ENCODE data around the gene VAC14.

VAC14 gene

DNA sequence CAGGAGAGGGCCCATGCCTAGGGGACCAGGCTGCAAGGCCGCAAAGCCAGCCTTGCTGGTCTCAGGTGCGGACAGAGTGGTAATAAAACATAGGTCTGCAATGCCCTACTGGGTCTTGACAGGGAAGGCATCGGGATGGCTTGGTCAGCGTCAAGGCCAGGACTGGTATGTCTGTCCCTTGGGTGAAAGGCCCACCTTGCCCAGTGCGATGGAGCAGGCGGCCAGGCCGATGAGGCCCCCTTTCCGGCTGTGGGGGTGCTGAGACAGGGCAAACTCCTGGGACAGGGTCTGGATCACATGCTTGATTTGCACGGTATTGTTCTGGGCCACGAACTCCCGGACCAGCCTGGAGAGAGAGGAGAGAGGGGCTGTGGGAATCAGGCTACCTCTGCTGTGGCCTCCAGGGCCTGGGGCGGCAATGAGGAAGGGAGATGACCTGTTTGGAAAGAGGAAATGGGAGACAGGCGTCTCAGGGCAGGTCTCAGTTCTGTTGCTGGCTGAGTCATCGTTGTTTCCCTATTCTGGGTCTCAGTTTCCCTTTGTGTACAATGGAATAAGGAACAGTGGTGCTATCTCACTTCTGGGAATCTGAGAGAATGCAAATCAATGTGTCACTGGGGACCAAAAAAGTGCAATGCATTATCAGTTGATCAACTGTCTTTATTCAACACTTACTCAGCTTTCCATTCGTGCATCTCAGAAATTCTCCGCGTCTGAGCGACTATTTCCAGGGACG is 14.8 kb downstream of the VAC14 start:
- no peak for DNase-seq (ENCODE audit: low read depth)

DNA sequence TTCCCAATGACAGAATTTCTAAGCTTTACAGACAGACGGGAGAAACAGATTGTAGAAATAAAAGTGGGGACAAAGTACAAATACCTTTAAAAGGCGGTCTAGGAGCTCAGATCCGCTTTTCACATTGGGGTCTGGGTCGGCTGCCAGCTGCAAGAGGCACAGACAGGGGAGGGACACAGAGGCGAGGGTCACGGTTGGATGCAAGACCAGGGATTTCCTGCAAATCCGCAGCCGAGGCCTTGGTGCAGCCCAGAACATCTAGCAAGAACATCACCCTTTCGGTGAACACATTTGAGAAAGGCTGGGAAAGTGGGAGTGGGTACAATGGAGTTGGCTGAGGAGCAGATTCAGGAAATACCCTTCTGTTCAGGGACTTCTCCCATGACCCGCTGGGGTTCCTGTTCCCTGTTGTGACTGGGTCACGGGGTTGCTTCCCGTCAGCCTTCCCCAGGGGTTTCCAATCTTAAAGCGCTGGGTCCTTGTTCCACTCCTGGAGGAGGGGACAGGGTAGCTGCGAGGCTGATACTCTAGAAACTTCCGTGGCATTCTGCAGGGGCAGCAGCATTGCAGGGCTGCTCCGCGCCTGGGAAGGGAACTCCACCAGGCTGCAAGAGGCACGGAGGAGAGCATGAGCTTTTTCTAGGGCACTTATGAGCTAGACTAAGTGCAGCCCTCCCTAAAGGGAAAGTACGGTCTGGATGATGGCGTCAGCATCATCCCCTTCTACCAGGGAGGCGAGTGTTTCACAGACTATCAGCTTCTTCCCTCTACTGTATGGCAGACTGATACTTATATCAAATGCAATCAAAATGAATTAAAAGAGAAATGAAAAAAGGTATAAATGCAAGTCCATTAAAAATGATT is 16.0 kb downstream of the VAC14 start:
- DNase-seq (ENCODE audit: low read depth), result no peak

DNA sequence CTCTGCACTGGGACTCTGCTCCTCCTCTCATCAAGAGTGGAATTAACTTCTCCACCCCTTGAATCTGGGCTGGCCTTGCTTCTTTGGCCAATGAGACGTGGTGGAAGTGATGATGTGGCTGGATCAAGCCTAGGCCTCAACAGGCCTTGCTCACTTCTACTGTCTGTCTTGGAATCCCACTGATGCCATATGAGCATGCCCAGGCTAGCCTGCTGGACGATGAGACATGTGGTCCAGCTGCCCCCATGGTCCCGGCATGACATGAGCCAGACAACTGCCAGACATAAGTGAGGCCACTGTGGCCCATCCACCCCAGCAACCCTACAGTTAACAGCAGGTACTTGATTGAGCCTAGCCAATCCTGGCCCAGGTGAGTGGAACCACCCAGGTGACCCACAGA is 18.7 kb downstream of the VAC14 start:
- no peak for DNase-seq (ENCODE audit: low read depth)

DNA sequence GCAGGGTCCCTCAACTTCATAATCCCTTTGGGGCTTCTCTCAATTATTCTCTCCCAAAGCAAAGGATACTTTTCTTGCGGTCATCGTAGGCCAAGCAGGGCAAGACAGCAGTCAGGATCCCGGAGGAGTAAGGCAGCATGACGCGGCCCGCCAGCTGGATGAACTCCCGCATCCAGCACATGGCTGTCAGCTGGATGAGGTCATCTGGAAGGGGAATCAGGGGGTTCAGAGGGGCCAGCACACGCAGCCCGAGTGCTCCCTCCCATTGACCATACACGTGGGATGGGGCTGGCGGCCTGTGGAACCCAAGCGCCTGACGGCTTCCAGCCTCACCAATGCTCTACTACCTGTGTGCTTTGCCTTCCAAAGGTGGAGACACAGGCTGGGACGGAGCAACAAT is 19.2 kb downstream of the VAC14 start:
- DNase-seq (ENCODE audit: low read depth), result no peak

DNA sequence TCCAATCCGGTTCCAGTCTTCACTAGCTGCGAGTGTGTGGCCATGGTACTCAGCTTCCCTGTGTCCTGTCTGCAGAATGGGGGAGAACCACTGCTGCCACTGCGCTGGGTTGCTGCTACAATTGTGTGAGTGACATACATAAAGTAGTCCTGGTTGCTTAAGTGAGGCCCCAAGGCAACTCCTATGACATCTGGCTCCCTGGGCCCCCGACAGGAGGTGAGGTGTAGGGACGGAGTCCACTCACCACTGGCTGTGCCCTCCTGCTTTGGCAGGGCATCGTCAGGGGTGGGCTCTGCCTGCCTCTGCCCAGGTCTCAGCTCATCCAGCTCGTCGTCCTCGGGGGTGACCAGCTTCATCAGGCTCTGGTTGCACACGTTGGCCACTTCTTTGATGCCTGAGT is 20.4 kb downstream of the VAC14 start:
- no peak for DNase-seq (ENCODE audit: low read depth)

DNA sequence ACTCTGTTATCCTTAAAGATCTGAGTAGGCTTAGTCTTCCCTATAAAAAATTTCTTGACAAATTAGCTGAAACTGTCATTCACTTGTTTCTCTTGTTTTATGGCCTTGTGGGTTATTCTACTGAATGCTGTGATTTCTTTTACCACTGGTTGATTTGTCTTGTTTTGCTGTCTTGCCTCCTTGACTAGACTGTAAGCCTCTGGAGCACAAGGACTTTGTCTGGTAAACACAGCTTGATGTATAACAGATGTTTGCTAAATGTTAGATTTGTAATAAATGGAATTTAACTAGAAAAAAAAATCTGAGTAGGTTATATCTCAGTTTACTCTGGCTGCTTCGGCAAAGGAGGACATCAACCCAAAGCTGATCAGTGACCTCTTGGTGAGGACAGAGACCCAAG is 21.6 kb downstream of the VAC14 start:
- DNase-seq (ENCODE audit: low read depth), result peak; percentile 32

DNA sequence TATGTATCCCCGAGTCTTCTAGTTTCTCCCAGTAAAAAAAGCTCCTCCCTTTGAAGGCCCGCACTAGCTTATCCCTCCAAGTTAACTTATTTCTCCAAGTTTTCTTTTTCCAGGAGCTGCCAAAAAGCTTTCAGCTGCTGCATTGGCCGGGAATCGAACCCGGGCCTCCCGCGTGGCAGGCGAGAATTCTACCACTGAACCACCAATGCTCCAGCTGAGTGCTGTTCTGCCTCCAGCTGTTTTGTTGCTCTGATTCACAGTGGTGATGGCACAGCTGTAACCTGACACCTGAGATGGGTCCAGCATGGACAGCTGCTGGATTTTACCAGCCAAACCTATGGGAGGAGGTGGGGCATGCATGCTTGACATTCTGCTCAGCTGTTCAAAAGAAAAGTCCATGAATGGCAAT is 22.1 kb downstream of the VAC14 start:
- peak; percentile 81 for DNase-seq (ENCODE audit: low read depth)

DNA sequence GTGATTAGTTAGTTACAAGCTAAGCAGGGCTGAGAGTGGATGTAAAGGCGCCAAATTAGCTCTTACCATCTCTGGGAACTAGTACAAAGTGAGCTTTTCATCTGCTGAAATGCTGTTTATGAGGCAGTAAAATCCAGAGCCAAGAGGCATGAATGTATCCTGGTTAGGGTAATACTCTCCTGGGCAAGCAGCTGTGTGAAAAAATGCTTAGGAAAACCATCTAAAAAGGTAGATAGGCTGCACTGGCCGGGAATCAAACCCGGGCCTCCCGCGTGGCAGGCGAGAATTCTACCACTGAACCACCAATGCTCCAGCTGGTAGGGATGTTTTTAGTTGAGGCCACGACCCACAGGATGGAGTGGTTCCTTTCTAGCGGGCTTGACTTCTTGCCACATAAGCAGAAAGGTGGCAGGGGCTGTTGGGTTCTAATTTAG is 23.0 kb downstream of the VAC14 start:
- no peak for DNase-seq (ENCODE audit: low read depth)

DNA sequence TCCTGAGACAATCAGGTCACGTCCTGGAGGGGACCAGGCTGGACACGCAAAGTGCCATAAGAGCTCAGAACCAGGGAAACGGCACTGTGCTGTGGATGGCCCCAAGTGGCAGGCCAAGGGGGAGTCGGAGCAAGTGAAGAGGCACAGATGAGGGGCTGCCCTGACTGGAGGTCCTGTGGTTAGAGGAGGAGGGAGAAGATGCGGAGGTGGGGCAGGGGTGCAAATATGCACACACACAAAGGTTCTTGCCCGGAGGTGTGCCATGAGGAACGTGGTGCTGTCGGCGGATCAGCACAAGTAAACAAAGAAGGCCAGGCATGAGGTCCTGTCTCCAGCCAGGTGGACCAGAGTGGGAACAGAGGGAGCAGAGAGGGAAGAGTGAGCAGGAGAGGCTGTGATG is 23.5 kb downstream of the VAC14 start:
- no peak for DNase-seq (ENCODE audit: low read depth)

DNA sequence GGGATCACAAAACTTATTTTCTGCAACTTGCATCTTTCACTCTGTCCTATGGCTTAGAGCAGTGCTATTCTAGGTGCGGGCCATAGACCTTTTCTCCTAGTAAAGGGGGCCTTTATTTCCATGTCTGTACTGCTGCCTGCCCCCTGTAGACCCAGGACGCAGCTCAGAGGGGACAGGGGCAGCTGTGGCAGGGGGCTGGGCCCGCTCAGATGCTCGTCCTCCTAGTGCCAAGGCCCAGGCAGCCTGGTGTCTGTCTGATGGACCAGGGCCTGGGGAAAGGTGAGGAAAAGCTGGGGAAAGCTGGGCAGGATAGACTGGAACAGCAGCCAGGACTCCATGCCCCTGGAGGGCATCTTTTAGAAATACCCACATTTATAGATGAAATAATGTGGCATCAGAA is 25.6 kb downstream of the VAC14 start:
- DNase-seq (ENCODE audit: low read depth), result no peak

DNA sequence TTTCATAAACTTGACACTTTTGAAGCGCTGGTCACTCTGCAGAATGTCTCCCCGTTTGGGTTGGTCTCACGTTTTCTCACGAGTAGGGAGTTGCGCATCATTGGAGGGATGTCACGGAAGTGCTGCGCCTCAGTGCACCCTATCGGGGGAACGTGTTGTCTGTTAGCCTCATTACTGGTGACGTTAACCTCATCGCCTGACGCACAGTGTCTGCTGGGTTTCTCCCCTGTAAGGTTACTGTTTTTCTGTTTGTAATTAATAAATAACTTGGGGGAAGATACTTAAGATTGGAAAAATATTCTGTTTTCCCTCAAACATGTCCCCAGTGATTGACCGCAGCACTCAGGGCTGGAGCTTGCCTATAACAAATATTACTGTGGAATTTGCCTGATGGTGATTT is 26.7 kb downstream of the VAC14 start:
- no peak for DNase-seq (ENCODE audit: low read depth)

DNA sequence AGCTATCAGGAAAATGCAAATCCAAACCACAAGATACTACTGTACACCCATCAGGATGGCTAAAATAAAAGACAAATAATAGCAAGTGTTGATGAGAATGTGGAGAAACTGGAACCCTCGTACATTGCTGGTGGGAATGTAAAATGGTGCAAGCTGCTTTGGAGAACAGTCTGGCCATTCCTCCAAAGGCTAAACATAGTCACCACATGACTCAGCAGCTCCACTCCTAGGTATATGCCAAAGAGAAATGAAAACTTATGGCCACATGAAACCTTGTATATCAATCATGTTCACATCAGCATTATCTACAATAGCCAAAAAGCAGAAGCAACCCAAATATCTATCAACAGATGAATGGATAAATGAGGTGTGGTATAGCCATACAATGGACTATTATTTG is 28.5 kb downstream of the VAC14 start:
- peak; percentile 78 for DNase-seq (ENCODE audit: low read depth)

DNA sequence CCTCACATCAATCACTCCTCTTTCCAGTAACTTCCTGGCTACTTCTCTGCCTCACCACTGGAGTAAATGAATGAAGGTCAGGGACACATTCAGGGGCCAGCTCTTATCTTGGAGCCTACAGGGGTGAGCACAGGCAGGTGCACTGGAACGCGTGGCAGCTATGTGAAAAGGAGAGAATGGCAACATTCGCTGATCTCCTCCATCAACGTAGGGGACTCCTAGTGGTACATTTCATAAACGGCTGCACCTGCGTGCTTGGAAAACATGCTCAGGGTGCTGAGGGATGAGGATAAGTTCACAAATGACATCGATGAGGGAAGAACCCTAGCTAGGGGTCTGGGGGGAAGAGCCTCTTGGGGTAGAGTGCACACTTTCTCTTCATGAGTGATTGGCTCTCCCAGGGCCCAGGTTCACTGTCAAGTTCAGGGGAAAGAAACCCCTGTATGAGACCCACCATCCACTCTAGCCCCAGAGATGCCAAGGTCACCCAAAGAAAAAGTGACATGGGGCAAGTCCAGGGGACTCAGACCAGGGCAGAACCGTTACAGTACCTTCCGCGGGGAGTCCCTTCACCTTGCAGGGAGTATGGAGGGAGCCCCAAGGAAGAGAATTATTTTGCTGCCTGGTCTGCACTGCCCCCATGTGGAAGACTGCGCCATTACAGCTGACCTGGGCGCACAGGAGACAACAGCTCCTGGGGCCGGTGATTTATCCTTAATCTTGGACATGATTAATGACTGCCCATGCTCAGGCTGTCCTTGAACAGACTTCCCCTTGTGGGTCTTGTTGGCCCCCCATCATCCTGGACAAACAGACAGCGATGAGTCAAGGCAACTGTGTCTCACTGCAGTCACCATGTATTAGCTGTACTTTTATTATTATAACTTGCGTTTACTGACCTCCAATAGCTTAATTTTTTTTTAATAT is 30.1 kb downstream of the VAC14 start:
- DNase-seq (ENCODE audit: low read depth), result peak; percentile 65

DNA sequence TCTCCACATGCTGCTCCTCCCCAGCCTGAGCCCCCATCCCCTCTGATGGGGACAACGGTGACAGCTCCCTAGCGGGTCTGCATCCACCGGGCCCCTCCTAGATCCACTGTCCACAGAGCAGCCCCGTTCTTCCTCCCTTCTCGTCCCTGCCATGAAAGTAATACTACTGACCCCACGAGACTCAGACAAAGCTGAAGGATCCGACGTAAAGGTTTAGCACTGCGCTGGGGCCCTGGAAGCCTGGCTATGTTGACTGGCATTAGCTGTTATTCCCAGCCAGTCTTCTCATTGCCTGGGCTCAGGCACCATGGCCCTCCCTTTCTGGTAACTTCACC is 30.7 kb downstream of the VAC14 start:
- DNase-seq (ENCODE audit: low read depth), result no peak

DNA sequence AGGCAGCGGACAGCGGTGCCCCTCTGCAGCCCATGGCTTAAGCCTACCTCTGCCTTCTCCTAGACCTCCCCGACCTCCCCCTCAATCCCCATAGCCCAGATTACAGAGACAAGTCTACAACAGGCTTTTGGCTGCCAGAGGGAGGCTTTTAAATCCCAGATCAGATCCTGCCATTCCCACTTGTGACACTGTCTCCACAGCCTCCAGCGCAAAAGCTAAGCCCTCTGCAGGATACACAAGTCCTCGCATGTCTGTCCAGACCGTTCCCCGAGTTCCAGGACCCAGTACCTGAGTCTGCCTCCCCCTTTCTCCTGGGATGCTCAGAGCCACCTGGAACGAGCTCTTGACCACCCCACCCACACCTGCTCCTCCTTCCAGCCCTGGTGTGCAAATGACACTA is 31.2 kb downstream of the VAC14 start:
- no peak for DNase-seq (ENCODE audit: low read depth)

DNA sequence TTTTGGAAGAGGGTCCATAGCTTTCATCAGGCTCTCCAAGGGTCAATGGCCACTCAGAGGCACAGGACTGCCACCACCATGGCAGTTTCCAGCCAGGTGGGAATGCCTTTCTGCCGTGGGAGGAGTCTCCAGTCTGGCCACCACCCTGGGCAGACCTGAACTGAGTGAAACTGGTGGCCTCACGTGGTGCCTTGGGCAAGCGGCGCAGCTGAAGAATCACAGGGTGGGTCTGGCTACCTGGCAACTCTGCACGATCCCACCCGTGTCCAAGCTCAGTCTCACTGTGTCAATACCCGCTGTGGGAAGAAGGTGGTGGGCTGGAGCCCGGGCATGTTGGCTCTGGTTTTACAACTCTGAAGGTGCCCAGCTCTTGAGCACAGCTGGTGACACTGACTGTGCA is 31.8 kb downstream of the VAC14 start:
- DNase-seq (ENCODE audit: low read depth), result no peak

DNA sequence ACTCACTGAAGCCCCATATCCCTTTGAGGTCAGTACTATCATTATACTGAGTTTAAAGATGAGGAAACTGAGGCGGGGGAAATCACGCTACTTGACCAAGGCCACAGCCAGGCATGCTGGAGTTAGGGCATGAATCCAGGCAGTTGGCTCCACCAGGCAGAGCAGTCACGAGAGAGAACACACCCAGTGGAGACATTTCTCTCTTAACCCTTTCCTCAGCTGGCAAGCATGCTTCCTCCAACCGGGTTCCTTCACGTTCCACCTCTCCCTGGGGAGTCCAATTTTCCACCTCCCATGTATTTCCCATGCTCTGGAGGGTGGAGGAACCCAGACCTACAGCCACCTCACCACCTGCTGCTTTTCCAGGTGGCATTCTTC is 32.8 kb downstream of the VAC14 start:
- DNase-seq (ENCODE audit: low read depth), result no peak

DNA sequence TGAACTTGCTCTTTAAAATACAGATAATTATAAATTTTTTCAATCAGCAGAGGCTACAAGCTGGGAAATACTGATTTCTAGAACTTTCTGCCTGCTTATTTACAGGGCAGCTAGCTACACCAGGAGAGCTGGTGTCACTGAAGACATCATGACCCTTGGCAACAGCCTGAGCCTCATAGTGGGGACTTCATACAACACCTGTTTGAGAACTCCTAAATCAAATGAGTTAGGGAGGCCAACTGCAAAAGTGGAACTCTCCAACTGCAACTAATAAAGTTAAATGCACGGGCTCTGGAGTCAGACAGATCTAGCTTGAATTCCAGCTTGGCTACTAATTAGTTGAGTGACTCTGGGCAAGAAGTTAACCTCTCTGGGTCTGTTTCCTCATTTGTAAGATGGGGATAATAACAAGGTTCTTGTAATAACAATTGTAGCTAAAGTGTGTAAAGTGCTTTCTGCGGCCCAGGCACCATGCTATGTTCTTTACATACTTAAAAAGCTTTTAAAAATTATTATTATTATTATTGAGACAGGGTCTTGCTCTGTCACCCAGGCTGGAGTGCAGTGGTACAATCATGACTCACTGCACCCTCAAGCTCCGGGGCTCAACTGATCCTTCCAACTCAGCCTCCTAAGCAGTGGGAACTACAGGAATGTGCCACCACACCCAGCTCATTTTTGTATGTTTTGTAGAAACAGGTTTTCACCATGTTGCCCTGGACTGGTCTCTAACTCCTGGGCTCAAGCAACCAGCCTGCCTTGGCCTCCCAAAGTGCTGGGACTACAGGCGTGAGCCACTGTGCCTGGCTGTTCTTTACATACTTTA is 33.4 kb downstream of the VAC14 start:
- peak; percentile 53 for DNase-seq (ENCODE audit: low read depth)

DNA sequence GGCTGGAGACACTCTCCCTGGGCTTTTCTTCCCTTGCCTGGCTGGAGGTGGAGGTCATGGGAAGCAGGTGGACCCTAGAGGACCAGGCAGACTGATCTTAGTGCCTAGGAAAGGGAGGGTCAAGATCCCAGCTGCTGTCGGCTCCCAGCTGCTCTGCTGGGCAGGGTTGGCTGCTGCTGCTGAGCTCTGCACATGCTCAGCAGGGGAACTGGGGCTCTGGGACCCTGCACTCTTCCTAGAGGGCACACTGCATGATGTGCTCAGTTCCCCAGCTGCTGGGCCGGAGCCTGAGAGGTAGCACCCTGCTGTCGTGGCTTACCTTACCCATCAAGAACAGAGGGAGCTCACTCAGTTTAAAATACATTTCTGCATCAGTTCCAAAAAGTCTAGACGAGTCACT is 34.3 kb downstream of the VAC14 start:
- no peak for DNase-seq (ENCODE audit: low read depth)

DNA sequence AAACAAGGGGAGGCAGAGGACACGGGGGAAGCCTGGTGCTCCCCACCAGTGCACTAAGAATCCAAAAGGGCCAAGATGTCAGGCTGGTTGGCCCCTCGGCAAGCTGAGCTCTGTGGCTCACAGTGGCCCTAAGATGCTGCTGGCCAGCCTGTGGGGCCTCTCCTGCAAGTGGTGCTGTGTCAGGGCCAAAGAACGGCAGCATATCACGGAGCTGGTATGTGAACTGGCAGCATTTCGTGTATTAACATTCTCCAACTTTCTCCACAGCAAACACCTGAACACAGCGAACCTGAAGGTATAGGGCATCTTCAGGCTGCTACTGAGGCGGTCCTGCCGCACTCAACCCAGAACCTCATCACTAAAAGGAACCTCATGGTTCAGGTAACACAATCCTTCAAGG is 34.8 kb downstream of the VAC14 start:
- no peak for DNase-seq (ENCODE audit: low read depth)

DNA sequence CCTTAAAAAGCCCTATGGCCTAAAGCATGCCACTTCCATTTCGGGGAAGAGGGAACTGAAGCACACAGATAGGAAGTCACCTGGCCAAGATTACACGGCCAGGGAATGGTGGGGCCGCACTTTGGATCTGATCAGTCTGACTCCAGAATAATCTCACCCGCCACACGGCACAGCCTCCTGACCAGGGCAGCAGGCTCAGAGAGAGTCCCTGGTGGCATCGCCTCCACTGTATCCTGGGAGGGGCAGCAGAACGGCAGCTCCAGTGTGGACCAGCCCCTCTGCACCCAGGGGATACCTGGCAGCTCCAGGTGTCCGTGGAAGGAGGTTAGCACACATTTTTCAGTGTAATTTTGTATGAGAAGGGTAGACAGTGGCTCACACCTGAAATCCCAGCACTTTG is 35.5 kb downstream of the VAC14 start:
- no peak for DNase-seq (ENCODE audit: low read depth)

DNA sequence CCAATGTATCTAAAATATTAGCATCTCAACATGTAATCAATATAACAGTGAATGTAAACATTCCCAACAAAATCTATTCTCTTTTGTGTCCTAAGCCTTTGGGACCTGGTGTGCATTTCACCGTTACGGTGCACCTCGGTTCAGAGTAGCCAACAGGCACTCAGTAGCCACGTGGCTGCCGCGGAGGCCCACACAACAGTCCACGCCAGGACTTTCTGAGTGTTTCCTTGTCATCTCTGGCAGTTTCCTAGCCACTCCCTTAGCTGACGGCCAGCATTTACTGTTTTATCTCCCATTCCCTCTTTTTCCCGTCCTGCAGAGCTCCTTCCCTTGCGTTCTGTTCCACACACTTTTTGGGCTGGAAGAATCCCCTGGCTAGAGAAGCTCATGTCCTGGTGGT is 36.3 kb downstream of the VAC14 start:
- DNase-seq (ENCODE audit: low read depth), result no peak
